ENCODE measurements around the gene EMILIN3. TPM values are rescaled to one million over a fixed set of nuclear protein-coding genes. Genes with fewer than 3 reads are reported as not detected.

The EMILIN3 gene
- total and polyA plus RNA-seq, 2 of the 8 experiments (the other 6 are each of a cell fraction or from before 2014, with no cell fraction given): 3.8 to 5.2 TPM

DNA sequence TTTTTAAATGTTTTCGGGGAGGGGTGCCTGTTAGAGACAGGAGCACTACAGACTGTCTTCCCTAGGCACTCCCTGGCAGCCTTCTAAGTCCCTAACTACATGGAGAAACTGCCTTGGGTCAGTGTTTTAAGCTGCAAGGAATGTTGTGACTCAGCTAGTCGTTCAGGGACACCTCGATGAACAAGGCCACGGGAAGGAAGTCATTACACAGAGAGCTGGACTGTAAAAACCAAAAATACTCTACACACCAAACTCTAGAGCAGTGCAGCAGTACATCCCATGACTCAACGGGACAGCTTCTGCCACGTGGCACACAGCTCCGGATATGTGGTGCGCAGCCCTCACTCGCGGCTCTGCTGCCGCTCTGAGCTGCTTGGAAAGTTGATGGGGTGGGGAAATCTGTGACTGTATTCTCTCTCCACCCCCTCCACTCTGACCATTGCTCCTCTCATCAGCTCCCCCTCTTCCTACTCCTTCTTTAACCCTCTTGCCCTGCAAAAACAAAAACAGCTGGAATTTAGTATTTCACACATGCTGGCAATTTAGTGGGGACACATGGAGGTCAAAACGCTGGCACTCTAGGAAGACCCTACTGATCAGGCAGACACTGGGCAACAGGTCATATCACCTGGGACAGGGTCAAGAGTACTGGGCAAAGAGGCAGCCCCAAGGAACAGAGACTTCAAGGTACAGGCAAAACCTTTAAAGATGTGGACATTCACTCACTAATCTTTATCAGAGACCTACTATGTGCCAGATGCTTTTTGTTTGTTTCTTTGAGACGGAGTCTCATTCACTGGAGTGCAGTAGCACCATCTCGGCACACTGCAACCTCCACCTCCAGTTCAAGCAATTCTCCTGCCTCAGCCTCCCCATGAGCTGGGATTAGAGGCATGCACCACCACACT is 36.9 kb downstream of the EMILIN3 start:
- no peak overlapping the region for H3K23ac ChIP-seq (ENCODE audit: insufficient read length)
- H2AFZ ChIP-seq (ENCODE audit: low read length): no peak overlapping the region
- no peaks in the 10 kb centered on the region for H3K4me1 ChIP-seq (replicated peaks in 1 of 4; ENCODE audit: control insufficient read depth in 3 of 4, insufficient read depth in 4 of 4, low read length in 3 of 4)
- no peak overlapping the region for H2BK12ac ChIP-seq (ENCODE audit: low read depth, low read length)
- H3K4me3 ChIP-seq (ENCODE audit: extremely low read depth in 1 of 4, insufficient read depth in 2 of 4, low read depth in 3 of 4, low read length in 4 of 4): no peak overlapping the region
- H3K56ac ChIP-seq (replicated peaks; ENCODE audit: insufficient read length, low read depth, low read length): no peak overlapping the region
- no peaks in the 10 kb centered on the region for H3K9me3 ChIP-seq (ENCODE audit: insufficient read depth in 2 of 2, low read depth in 1 of 2, low read length in 1 of 2)
- H3K9ac ChIP-seq (replicated peaks in 1 of 4; ENCODE audit: extremely low read depth in 1 of 4, low read depth in 3 of 4, low read length in 3 of 4): no peak overlapping the region
- FAIRE-seq (no peak), DNase-seq (ENCODE audit: low read depth in 1 of 2, low spot score in 2 of 2) (no peak)
- H3K79me2 ChIP-seq (ENCODE audit: control insufficient read depth in 1 of 2, insufficient read depth in 2 of 2, low read length in 2 of 2): no peaks in the 10 kb centered on the region
- H2AK5ac ChIP-seq (ENCODE audit: low read depth, low read length): no peak overlapping the region
- H3K27ac ChIP-seq (ENCODE audit: low read depth, low read length): no peak overlapping the region
- 87% methylated on average over 14 of the region's 14 CpGs; no CpG with 5 or more reads in 1 of the 2 experiments for WGBS, 2 experiments (ENCODE audit: extremely low coverage in 1 of 2, insufficient coverage in 1 of 2, insufficient read length in 1 of 2, insufficient replicate concordance in 2 of 2, low coverage in 1 of 2, low lambda C conversion rate in 2 of 2, missing lambda C conversion rate in 1 of 2)
- peaks cover 2% of the 10 kb centered on the region; the same call in 1 of the 2 replicates for H3K23me2 ChIP-seq (ENCODE audit: low read depth, low read length)
- no peaks in the 10 kb centered on the region for H3K36me3 ChIP-seq (ENCODE audit: control insufficient read depth in 2 of 4, insufficient read depth in 4 of 4, low read length in 3 of 4)
- no peaks in the 10 kb centered on the region for H4K20me1 ChIP-seq (replicated peaks in 1 of 2; ENCODE audit: control insufficient read depth in 1 of 2, insufficient read depth in 2 of 2, low read length in 2 of 2)
- H3K14ac ChIP-seq (ENCODE audit: insufficient read length): no peak overlapping the region
- H2BK15ac ChIP-seq (ENCODE audit: low read length): 0 out of 2 replicates have a peak overlapping the region, but pooled peaks have one; percentile 61
- H2BK5ac ChIP-seq (ENCODE audit: low read depth, low read length): no peak overlapping the region
- no peak overlapping the region for H3K18ac ChIP-seq (ENCODE audit: extremely low read depth, low read length)
- no peak overlapping the region for H4K5ac ChIP-seq (ENCODE audit: insufficient read length, low read depth, low read length)
- CTCF ChIA-PET (ENCODE audit: partially characterized antibody): interaction anchor here (0.8 to 3.2 kb wide), 5 partner anchors 11 to 130 kb away, joined by 3 to 16 read pairs (median 3); partner anchors contain the start of gene LPIN3
- no peak overlapping the region for H2BK20ac ChIP-seq (ENCODE audit: low read length)
- TF ChIP-seq CEBPB (IDR thresholded peaks at IDR 0.05; ENCODE audit: low read depth, low read length): no peak
- TF ChIP-seq, protein P1, sequence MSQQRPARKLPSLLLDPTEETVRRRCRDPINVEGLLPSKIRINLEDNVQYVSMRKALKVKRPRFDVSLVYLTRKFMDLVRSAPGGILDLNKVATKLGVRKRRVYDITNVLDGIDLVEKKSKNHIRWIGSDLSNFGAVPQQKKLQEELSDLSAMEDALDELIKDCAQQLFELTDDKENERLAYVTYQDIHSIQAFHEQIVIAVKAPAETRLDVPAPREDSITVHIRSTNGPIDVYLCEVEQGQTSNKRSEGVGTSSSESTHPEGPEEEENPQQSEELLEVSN (IDR thresholded peaks at IDR 0.05): no peak
- no peak overlapping the region; the same call in 1 of the 2 replicates for H4K8ac ChIP-seq (ENCODE audit: extremely low read depth, insufficient read depth, low read length)
- no peaks in the 10 kb centered on the region for H3K27me3 ChIP-seq (replicated peaks in 1 of 4; ENCODE audit: control insufficient read depth in 3 of 4, extremely low read depth in 1 of 4, insufficient read depth in 3 of 4, low read length in 3 of 4)
- no peak overlapping the region for H2BK120ac ChIP-seq (replicated peaks; ENCODE audit: low read depth, low read length)
- H4K91ac ChIP-seq (replicated peaks; ENCODE audit: insufficient read length, low read length): no peak overlapping the region
- no peaks in the 10 kb centered on the region for H3K79me1 ChIP-seq (ENCODE audit: low read depth, low read length)
- H3K4me2 ChIP-seq (ENCODE audit: insufficient read depth in 1 of 2, low read depth in 2 of 2, low read length in 2 of 2): no peak overlapping the region
- no peak overlapping the region for H3K4ac ChIP-seq (replicated peaks; ENCODE audit: insufficient read length, low read depth, low read length)
- POLR2A ChIA-PET (ENCODE audit: partially characterized antibody): interaction anchor here (1.4 kb wide), 1 partner anchor 144 kb away, joined by 3 read pairs; no protein-coding TSS in a partner anchor

Measured in H1 (cell line).